ENCODE data around the gene RGMA.
A peak's percentile ranks its signal among the peaks of the same experiment; 100 is the strongest.

Gene RGMA

DNA sequence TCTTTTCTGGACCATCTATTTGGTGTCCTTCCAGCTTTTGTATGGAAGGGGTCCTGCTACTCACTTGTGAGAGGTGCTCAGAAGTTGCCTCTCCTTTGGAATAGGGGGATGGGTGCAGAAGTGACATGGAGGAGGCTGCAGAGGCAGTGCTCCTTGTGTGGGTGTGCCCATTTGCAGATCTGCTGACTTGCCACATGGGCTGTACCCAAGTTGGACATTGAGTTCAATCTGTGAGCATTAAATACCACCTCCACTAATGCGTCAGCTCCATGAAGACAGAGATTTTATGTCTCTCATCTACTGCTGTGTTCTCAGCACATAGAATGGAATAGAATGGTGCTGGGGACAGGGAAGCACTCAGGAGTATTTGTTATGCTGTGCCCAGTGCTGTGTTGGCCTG is 76.2 kb downstream of the RGMA start:
- H3K4me3 ChIP-seq (ENCODE audit: low read depth, low read length): no peak overlapping the region
- DNase-seq (ENCODE audit: low read depth): no peak
- TF ChIP-seq, protein P1, sequence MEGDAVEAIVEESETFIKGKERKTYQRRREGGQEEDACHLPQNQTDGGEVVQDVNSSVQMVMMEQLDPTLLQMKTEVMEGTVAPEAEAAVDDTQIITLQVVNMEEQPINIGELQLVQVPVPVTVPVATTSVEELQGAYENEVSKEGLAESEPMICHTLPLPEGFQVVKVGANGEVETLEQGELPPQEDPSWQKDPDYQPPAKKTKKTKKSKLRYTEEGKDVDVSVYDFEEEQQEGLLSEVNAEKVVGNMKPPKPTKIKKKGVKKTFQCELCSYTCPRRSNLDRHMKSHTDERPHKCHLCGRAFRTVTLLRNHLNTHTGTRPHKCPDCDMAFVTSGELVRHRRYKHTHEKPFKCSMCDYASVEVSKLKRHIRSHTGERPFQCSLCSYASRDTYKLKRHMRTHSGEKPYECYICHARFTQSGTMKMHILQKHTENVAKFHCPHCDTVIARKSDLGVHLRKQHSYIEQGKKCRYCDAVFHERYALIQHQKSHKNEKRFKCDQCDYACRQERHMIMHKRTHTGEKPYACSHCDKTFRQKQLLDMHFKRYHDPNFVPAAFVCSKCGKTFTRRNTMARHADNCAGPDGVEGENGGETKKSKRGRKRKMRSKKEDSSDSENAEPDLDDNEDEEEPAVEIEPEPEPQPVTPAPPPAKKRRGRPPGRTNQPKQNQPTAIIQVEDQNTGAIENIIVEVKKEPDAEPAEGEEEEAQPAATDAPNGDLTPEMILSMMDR (IDR thresholded peaks at IDR 0.05; ENCODE audit: low read depth, low read length): no peak
- TF ChIP-seq POLR2A (IDR thresholded peaks at IDR 0.05; ENCODE audit: extremely low read depth, insufficient read length): no peak
- TF ChIP-seq MYC (IDR thresholded peaks at IDR 0.05; ENCODE audit: low read depth, low read length): no peak
- TF ChIP-seq, protein P2, sequence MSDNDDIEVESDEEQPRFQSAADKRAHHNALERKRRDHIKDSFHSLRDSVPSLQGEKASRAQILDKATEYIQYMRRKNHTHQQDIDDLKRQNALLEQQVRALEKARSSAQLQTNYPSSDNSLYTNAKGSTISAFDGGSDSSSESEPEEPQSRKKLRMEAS (IDR thresholded peaks at IDR 0.05; ENCODE audit: low read depth, low read length): no peak

DNA sequence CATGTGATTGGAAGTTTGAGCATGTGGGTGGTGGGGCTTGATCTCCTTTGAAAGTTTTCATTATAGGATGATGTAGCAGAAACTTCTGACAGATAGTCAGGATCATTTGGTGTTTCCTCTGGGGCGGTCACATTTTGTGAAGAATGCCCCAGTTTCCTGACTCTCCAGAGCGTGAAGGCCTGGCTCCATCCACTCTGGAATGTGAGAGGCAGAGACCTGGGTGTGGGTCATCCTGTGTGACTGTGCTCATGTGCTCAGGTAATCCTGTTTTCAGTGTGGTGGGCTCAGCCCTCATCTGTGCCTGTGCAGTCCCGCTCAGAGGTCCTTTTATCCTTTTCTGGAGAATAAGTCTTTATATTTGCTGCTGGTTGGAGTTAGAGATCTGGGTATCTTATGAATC is 81.0 kb downstream of the RGMA start:
- TF ChIP-seq POLR2A (IDR thresholded peaks at IDR 0.05; ENCODE audit: extremely low read depth, insufficient read length) (no peak), MYC (IDR thresholded peaks at IDR 0.05; ENCODE audit: low read depth, low read length) (no peak)
- TF ChIP-seq, protein P2 (IDR thresholded peaks at IDR 0.05; ENCODE audit: low read depth, low read length): no peak
- TF ChIP-seq, protein P1 (IDR thresholded peaks at IDR 0.05; ENCODE audit: low read depth, low read length): no peak
- no peak for DNase-seq (ENCODE audit: low read depth)
- no peak overlapping the region for H3K4me3 ChIP-seq (ENCODE audit: low read depth, low read length)

DNA sequence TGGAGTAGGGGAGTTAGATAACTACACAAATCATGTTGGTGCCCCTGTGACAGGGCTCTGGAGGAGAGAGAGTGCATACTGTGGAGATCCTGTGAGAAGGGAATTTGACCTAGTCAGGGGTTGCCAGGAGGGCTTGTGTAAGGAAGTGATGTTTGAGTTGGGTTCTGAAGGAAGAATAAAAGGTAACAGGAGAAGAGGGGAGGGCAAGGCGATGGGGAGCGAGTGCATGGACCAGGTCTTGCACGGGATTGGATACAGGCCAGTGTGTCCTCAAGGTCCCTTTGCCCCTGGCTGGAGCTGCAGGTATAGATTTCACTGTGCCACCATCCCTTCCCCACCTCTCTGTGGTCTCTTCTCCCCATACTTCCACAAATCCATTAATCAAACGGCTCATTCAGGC is 83.9 kb downstream of the RGMA start:
- H3K4me3 ChIP-seq (ENCODE audit: low read depth, low read length): no peak overlapping the region
- TF ChIP-seq, protein P2 (IDR thresholded peaks at IDR 0.05; ENCODE audit: low read depth, low read length): no peak
- TF ChIP-seq, protein P1 (IDR thresholded peaks at IDR 0.05; ENCODE audit: low read depth, low read length): no peak
- no peak for TF ChIP-seq MYC (IDR thresholded peaks at IDR 0.05; ENCODE audit: low read depth, low read length)
- no peak for TF ChIP-seq POLR2A (IDR thresholded peaks at IDR 0.05; ENCODE audit: extremely low read depth, insufficient read length)
- DNase-seq (ENCODE audit: low read depth): no peak

DNA sequence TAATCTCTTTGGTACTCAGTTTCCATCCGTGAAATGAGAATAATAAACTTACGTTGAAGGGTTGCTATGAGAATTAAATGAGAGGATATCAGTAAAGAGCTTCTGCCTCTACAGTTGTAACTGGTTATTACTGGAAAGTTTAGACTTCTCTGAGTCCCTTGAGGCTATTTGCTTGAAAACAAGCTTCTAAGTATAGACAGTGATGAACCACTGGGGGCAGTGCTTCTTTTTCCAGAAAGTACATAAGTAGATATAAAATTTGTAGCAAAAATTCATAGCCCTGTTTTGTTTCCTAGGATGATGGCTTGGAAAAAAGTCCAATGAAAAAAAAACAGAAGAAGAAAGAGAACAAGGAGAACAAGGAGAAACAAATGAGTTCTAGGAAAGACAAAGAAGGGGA is 87.1 kb downstream of the RGMA start:
- TF ChIP-seq POLR2A (IDR thresholded peaks at IDR 0.05; ENCODE audit: extremely low read depth, insufficient read length): no peak
- TF ChIP-seq, protein P1 (IDR thresholded peaks at IDR 0.05; ENCODE audit: low read depth, low read length): no peak
- TF ChIP-seq MYC (IDR thresholded peaks at IDR 0.05; ENCODE audit: low read depth, low read length): no peak
- TF ChIP-seq, protein P2 (IDR thresholded peaks at IDR 0.05; ENCODE audit: low read depth, low read length): no peak
- peak; percentile 19 for DNase-seq (ENCODE audit: low read depth)
- no peak overlapping the region for H3K4me3 ChIP-seq (ENCODE audit: low read depth, low read length)

DNA sequence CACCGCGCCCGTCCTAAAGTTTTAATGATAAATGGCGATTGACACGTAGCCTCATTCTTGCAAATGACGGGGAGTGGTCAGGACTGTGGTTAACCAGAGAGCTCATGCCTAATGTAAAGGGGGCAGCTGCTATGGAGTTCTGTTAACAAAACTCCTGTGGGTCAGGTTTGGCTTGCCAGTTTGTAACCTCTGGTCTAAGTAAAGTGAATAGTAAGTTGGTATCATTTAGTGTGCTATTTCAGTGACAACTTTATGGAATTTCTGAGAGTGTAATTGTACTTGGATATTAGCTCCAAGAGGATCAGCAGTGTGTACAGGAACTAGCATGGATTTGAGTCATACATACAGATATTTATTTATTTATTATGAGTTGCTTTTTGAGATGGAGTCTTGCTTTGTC is 87.9 kb downstream of the RGMA start:
- no peak for DNase-seq (ENCODE audit: low read depth)
- H3K4me3 ChIP-seq (ENCODE audit: low read depth, low read length): no peak overlapping the region

More for the DNA sequence above, 87.9 kb downstream of the RGMA start:
- TF ChIP-seq, protein P1 (IDR thresholded peaks at IDR 0.05; ENCODE audit: low read depth, low read length): no peak
- TF ChIP-seq POLR2A (IDR thresholded peaks at IDR 0.05; ENCODE audit: extremely low read depth, insufficient read length): no peak
- TF ChIP-seq, protein P2 (IDR thresholded peaks at IDR 0.05; ENCODE audit: low read depth, low read length): no peak
- no peak for TF ChIP-seq MYC (IDR thresholded peaks at IDR 0.05; ENCODE audit: low read depth, low read length)
